NCI-H69 (cell line): ENCODE measurements around the gene IL3RA.

Source experiments
- DNase-seq: peaks from one replicate; lab custom pipeline; 2025; lab: John Stamatoyannopoulos, UW

The IL3RA gene

DNA sequence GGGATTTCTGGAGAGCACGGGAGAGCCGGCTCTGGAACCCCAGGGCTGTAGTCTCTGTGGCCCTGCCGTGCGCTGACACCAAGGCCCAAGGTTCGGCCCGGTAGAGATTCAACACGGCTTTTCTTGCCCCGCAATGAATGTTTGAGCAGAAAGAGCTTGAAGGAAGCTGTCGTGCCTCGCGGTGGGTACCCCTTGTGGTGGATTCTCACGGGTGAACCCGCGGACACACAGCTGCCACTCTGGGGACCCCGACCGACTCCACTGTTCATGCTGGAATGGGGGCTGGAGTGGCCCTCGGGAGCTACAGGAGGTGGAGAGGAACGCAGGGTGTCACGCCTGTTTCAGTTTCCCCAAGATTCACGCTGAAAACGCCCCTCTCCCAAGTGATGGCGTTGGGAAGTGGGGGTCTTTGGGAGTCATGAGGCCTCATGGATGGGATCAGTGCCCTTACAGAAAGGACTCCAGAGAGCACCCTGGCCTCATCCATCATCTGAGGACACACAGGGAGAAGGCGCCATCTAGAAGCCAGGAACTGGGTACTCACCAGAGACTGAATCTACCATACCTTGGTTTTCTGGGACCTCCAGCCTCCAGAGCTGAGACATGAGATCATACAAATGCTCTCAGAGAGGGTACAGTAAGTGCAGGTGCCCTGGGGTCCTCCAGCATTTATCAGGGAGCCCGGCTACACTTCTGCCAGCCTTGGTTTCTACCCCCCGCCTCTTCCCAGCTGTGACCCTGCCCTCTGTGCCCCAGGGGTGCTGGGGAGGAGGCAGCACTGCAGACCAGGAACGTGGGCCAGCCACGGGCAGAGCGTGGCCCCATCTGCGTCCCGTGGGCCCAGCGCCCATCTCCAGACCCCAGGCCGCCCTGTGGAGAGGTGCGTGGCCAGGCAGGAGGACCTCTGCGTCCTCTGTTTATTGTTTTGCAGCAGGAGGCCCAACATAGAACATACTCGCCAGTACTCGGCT is 49.0 kb downstream of the IL3RA start:
- DNase-seq: no peak

DNA sequence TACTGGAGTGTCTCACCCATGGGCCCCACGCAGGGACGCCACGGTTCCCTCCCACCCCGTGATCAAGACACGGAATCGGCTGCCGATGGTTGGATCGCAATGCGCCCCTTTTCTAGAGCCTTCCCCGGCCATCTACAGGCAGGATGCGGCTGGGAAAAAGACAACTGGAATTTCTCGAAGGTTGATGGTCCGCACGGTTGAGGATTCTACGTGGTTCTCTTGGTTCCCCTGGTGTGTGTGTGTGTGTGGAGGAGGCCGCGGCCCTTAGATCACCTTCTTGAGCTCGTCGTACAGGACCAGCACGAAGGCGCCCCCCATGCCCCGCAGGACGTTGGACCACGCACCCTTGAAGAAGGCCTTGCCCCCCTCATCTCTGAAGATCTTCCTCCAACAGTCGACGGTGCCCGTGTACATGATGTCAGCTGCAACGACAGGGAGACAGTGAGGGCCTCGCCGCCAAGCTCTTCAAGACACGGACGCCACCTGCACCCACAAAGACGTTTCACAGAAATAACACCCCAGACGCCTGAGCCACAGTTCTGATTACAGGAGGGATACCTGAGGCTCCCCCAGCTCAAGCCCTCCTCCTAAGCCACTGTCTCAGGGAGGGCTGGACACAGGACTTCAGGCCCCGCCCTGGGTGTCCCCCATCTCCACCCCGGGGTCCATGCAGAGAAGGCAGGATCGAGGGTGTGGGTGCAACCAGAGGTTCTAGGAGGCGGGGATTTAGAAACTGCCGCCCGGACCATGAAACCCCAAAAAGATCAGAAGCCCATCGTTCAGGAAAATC is 49.9 kb downstream of the IL3RA start:
- DNase-seq: no peak

DNA sequence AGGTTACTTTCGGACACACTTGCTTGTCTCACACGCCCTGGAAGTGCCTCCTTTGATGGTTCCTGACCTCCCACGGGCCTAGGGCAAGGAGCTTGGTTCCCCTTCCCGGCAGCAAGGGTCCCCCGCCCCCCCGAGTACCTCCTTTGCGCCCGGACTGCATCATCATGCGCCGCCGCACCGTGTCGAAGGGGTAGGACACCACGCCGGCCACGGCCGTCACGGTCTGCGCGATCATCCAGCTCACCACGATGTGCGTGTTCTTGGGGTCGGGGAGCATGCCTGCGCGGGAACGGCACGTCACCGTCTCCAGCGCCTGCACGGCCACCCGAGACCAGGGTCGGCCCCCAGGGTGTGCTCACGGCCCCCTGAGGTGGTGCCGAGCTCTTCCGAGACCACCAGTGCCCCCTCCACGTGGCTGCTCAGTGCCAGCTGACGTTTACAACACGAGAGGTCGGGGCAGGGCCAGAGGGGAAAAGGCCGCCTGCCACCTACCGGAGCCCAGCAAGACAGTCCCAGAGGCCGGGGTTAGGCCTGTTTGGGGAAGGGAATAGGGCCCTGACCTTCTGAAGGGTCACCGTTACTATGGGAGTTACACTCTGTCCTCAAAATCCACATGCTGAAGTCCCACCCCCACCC is 50.7 kb downstream of the IL3RA start:
- DNase-seq: no peak

DNA sequence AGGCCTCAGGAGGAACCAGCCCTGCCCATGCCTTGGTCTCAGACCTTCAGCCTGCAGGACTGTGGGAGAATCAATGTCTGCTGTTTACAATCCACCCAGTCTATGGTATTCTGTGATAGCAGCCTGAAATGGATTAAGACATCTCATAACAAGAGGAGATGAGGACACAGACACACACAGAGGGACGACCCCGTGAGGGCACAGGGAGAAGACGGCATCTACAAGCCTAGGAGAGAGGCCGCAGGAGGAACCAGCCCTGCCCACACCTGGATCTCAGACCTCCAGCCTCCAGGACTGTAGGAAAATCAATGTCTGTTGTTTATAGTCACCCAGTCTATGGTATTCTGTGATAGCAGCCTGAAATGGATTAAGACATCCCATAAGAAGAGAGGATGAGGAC is 52.1 kb downstream of the IL3RA start:
- no peak for DNase-seq

DNA sequence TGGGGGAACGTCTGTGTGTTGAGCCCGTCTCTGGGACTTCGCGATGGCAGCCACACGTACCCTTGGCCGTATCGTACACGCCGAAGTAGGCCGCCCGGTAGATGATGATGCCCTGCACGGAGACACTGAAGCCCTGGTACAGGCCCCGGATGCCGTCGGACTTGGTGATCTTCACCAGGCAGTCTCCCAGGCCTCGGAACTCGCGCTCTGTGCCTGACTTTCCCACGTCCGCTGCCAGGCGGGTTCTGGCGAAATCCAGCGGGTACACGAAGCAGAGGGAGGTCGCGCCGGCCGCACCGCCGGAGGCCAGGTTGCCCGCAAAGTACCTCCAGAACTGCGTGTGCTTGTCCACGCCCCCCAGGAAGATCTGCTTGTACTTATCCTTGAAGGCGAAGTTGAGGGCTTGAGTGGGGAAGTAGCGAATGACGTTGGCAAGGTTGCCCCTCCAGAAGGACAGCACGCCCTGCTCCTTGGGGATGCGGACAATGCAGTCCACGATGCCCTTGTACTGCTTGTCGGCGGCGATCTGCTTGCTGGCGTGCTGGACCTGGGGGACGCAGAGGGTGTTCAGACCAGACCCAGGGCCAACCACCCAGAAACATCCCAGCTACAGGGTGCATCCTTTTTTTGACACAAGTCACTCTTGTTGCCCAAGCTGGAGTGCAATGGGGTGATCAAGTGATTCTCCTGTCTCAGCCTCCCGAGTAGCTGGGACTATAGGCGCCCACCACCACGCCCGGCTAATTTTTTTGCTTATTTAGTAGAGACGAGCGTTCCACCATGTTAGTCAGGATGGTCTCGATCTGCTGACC is 52.8 kb downstream of the IL3RA start:
- no peak for DNase-seq

DNA sequence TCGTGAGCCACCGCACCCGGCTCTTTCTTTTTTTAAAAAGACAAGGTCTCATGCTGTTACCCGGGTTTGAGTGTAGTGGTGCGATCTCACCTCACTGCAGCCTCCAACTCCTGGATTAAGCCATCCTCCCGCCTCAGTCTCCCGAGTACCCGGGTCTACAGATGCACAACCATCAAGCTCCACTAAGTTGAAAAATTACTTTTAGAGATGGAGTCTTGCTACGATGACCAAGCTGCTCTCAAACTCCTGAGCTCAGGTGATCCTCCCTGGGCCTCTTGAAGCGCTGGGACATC is 53.4 kb downstream of the IL3RA start:
- DNase-seq: no peak

DNA sequence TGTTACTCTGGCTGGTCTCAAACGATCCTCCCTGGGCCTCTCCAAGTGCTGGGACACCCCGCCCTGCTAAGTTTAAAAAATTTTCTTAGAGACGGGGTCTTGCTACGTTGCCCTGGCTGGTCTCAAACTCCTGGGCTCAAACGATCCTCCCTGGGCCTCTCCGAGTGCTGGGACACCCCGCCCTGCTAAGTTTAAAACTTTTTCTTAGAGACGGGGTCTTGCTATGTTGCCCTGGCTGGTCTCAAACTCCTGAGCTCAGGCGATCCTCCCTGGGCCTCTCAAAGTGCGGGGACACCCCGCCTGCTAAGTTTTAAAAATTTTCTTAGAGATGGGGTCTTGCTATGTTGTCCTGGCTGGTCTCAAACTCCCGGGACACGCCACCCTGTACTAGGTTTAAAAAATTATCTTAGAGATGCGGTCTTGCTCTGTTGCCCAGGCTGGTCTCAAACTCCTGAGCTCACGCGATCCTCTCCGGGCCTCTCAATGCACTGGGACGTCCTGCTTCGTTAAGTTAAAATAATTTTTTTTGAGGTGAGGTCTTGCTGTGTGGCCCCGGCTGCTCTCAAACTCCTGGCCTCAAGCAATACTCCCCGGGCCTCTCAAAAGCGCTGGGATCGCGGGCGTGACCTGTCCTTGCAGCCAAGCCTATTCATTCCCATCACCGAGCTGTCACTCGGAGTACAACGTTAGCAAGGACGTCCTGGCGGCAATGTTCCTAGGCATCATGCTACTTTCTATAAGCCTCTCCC is 54.2 kb downstream of the IL3RA start:
- DNase-seq: no peak

DNA sequence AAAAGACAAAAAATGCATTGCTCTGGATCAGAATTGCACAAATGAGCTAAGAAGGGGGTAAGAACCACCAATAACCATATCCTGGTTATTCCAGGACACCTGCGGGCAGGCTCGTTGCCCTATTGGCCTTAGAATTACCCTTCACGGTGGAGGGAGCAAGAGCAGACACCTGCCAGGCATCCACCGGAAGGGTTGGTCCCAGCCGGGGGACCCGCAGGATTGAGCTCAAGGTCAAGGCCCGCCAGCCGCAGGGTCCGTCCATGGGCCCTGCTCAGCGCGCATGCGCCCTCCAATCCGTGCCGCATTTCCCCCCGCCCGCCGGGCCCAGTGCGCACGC is 54.8 kb downstream of the IL3RA start:
- DNase-seq: no peak

DNA sequence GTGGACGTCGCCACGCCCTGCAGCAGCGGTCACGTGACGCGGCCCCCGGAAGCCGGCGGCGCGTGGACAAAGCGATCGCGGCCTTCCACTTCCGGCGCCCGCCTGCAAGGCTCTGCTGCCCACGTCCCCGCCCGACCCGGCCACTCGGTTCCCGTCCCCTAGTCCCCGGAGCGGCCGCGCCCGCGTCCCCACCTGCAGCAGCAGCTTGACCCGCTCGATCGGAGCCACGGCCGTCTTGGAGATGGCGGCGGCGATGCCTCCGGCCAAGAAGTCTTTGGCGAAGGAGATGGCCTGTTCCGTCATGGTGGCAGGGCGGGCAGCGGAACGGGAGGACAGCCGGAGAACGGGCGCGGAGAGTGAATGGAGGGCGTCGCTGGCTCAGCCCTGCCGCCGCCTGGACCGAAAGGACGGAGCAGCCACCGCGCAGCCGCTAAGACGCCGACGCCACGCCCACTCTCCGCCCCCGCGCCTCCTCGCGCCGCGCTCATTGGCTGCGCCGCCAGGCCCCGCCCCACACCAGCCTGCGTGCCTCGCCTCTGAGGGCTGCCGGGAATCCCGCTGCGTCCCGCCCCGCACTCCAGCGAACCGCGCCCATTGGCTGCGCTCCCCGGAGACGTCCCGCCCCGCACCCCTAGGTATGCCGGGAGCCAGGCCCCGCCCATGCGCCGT is 55.3 kb downstream of the IL3RA start, which contains the start of gene SLC25A6:
TSS of gene SLC25A6 (minus strand) at position 407 of the 669 bp plus-strand sequence. CDS start at position 303, 104 bp downstream.
- no peak for DNase-seq

DNA sequence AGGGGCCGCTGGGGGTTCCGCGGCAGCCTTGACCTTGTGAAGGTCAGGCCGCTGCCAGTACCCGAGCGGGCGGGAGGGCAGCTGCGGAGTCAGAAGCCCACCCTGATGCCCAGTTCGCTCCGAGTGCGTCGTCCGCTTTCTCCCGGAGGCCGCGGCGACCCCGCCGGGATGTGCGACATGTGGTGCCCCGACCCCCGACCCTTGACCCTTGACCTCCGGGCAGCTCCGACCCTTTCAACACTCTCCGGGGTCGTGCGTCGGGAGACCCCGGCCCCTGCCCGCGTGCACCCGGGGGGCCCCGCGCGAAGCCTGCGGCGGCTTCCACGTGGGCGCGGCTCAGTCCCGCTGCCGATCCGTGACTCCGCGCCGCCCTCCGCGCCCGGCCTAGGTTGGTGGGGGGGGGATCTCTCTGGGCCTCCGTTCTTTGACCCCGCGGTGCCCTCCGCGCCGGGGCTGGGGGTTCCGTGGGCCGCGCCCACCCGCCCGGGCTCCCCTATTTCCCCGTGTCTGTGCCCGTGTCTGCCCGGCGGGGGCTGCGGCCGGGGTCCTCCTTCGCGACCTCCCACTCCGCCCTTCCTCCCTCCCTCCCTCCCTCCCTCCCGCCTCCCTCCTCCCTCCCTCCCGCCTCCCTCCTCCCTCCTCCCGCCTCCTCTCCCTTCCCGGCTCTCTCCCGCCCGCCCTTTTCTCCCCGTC is 55.9 kb downstream of the IL3RA start:
- no peak for DNase-seq

DNA sequence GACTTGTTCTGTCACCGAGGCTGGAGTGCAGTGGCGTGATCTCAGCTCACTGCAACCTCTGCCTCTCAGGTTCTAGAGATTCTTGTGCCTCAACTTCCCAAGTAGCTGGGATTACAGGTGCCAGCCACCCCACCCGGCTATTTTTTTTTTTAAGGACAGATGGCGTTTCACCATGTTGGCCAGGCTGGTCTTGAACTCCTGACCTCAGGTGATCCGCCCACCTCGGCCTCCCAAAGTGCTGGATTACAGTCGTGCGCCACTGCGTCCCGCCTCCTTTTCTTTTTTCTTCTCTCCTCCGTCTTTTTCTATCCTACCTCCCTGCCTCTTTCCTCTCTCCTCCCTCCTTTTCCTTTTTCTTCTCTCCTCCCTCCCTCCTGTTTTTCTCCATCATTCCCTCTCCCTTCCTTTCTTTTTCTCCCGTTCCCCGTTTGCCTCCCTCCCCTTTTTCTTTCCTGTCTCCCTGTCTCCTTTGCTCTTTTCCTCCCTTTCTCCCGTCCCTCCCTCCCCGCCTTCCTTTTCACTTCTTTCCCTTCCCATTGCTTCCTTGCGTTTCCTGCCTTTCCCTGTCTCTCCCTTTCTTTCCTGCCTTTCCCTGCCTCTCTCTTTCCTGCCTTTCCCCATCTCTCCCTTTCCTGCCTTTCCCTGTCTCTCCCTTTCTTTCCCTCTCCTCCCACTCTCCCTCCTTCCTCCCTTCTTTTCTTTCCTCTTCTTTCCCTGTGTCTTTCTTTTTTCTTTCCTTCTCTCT is 57.5 kb downstream of the IL3RA start:
- no peak for DNase-seq

DNA sequence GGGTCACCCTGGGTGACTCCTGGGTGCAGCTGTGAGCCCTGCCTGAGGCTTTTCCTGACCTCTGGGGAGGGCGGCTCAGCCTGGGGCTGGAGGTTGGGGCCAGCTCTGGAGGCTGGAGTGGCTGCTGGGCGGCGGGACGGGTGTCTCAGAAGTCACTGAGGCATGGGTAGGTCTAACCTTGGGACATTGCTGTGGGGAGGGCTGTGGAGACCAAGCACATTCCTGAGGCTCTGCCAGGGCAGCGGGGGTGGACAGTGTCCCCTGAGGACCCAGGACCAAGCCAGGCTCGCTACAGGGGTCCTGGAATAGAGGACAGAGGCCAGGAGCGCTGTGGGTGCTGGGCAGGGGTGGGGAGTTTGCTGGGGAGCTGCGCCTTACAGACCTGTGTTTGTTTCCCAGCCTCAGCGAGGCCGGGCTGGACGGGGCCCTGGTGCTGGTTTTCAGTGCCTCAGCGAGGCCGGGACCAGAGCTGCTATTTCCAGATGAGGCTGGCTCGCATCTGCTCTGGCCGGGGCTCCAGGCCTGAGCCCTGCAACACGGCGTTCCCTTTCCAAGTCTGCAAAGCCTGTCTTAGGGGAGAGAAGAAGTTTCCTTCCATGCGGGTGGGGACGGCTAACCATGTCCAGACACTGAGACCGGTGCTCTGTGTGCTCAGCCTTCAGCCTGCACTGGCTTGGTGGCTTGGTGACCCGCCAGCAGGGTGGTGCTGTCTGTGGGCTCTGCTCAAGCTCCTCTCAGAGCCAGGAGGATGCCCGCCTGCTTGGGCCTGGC is 58.3 kb downstream of the IL3RA start:
- no peak for DNase-seq

DNA sequence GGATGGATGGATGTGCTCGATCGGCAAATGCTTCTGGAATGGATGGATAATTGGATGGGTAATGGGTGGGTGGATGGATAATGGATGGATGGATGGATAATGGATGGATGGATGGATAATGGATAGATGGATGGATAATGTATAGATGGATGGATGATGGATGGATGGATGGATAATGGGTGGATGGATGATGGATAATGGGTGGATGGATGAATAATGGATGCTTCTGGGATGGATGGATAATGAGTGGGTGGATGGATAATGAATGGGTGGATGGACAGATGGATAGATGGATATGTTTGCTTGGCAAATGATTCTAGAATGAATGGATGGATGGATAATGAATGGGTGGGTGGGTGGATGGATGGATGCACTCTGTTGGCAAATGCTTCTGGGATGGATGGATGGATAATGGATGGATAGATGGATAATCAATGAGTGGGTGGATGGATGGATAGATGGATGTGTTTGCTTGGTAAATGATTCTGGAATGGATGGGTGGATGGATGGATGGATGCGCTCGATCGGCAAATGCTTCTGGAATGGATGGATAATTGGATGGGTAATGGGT is 59.1 kb downstream of the IL3RA start:
- DNase-seq: no peak

DNA sequence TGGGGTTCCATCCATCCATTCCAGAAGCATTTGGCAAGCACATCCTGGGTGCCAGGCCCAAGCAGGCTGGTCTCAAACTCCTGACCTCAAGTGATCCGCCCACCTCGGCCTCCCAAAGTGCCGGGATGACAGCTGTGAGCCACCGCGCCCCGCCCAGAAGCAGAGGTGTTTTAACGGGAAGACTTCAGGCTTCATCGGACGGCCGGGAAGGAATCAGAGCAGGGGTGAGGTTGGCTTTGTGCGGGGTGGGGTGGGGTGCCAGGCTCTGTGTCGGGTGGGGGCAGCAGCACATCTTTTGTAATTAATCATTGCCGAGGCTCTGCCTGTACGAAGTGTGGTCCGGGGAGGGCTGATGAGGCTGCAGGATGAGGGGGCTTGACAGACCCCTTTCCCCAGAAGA is 60.4 kb downstream of the IL3RA start:
- DNase-seq: no peak

DNA sequence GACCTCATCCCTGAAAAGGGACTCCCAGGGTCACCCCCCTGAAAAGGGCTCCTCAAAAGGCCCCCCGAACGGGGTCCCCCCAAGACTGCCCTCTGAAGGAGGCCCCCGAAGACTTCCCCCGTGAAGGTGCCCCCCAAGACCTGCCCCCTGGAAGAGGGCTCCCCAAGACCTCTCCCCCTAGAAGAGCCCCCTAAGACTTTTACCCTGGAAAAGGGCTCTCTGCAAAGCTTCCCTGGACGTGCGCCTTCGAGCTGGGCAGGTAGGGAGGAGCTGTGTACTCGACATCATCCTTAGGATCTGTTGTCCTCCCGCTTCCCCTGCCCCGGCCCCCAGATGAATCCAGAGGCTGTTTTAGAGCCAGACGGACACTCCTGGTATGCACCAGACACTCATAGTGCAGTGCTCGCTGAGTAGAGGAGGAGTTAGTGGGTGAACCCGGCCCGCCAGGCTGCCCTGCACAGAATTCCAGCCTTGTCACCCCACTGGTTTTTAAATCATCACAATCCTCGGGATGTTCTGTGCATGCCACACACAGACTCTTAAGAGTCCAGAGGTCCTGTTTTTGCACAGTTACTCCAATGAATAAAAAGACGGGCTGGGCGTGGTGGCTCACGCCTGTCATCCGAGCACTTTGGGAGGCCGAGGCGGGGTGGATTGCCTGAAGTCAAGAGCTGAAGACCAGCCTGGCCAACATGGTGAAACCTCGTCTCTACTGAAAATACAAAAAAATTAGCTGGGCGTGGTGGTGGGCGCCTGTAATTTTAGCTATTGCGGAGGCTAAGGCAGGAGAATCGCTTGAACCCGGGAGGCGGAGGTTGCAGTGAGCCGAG is 61.1 kb downstream of the IL3RA start:
- DNase-seq: no peak

DNA sequence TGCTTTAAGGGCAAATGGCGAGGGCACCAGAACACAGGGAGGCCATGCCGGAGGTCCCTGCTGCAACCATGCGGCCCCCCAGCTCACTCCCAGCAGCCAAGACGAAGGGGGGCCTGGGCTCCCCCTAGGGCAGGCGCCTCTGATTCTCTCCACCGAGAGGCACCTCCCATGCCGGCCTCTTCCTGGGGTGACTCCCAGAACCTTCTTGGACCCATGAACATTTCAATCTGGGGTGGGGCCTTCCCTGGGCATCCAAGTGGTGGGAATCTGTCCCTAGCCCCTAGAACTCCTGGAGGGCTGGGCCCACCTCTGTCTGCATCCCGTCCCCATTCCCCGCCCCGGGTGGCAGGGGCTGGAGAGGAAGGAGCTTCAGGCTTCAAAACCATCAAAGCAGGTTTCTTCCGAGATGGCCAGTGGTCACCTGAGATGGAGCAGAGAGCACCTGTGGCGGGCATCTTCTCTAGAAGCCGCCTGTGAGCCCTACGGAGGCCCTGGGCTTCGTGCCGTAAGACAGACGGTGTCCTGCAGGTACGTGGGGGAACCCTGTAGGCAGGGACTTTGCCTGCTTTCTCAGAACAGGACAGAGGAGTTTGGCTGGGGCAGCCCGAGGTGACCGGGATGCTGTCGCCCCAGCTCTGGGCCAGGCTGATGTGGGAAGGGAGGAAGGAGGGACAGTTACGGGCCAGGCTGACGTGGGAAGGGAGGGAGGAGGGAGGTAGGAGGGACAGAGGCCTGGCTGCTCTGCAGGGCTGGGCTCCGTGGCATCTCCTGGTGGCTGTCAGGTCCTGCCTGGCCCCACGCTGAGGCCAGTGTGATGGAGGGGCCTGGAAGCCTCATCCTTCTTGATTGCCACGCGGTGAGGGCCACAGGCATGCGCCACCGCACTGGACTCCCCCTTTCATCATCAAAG is 62.1 kb downstream of the IL3RA start:
- DNase-seq: no peak
